CD4-positive, alpha-beta T cell treated with Interleukin-12 subunit alpha and Interleukin-12 subunit beta, for 1 hour (primary cell): ENCODE measurements around the gene LHX4.

Source experiments
- DNase-seq: peaks from one replicate; pipeline ENCODE4 v3.0.0-alpha.2; 2020

The LHX4 gene

DNA sequence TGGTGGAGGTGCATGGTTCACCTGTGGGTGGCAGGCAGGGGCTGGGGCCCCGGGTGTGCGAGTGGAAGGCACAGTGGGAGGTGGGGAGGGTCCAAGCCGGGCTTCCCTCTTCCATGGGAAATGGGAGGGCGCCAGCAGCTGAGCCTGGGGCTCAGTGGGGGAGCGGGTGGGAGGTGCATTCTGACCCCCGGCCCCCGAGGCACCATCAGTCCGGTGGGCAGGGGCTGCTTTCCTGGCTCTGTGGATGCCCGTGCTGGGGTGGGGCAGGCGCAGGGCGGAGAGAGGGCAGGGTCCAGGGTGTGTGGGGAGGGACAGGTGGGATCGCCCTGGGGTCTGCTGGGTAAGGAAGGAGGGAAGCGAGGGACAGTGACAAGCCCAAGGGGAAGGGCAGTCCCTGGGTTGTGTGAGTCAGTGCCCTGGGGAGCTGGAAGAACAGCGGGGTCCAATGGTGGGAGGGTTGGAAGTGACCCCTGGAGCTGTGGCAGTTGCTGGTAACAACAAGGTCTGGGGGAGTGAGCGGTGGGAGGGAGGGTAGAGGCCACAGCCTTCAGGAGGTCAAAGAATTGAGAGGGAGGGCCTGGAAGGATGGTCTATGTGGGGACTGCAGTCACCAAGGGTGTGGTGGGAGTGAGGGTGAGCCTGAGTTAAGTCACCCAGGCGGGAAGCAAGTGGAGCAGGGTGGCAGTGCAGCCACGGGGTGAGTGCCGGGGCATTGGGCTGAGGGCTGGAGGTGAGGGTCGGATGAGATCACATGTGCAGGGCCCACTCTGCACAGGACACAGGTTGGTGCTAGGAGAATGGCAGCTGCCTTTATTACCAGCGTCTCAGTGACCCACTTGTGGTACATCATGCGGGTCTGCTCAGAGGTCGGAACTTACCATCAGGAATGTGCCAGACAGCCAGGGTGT is 29.6 kb downstream of the LHX4 start:
- no peak for DNase-seq

- DNase-seq = no peak
These were observed 30.5 kb downstream of the LHX4 start for GRCh38 chr1:180260541-180260940.

- no peak for DNase-seq
These were observed 31.0 kb downstream of the LHX4 start for GRCh38 chr1:180261030-180261429.

DNA sequence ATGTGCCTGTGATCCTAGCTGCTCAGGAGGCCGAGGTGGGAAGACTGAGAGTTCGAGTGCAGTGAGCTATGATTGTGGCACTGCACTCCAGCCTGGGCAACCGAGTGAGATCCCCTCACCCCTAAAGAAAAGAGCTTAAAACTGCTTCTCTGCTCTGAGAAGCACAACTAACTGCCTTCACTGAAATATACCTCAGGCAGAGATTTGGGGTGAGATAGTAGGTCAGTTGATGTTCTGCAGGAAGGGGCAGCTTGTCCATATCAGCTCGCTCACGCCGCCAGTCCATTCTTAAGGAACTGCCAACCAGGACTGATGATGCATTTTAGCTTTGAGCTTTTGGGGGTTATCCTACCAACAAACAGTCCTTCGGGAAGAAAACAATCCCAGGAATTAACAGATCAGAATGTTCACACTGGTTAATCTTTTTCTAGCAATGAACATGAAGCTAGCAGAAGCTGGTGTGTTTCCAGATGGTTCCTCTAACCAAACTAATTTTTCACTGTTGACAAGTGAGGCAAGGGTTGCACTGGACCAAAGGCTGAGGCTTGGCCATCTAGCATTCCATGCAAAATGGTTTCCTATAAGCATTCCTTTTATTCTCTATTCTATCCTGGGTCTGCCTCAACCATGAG is 31.6 kb downstream of the LHX4 start:
- DNase-seq = no peak

DNA sequence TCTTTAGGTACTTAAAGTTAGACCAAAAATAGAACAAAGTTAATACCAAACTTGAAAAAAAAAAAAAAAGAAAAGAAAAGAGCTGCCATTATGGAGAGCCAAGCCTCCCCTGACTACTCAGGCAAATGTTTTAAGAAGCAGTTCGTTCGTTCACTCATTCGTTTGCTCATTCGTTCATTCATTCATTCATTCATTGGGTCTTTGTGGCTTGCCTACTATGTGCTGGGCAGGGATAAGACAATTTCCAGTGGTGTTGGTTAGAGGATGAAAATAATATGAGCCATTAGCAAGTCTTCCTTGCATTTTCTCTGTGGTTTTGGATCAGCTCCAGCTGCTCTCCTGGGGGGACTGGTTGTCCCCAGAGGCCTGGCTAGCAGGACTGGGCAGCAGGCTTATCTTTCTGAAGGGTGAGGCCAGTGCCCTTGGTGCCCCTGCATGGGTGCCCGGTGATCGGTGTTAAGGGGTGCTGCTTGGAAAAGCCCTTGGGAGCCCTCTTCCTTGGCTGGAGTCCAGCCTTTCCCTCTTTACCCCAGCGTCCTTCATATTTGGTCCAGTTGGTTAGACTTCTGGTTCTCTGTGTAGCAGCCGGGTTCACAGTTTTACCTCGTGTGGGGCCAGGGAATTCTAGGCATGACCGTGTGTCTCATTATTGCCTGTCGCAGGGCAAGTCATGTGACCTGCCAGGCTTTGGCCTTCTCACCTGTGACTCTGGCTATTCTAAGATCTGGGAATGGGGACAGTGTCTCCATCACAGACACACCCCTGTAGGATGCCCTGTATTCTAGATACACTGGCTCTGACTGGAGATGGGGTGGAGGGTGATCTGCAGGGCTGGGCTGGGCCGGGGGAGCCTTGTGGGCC is 32.8 kb downstream of the LHX4 start:
- DNase-seq = no peak

- DNase-seq = no peak
These were observed 34.5 kb downstream of the LHX4 start for GRCh38 chr1:180264595-180264994.

DNA sequence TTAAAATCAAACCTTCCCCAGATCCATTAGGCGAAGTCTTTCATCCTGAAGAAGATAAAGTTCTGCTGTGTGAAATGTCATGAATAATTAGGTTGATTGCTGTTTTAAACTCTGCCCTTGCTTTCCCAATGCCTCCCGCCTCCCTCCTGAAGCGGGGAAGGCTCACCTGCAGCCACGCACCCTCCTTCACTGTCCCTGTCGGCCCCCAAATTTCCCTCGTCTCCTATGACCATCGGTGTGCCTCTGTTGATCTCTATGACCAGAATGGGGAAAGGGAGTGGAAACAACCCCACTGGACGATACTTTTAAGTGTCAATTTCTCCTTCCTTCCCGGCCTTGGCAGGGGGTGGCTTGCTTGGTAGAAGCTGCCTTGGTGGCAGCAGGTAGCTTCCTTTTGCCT is 35.1 kb downstream of the LHX4 start:
- DNase-seq = no peak

- no peak for DNase-seq
These were observed 35.8 kb downstream of the LHX4 start for GRCh38 chr1:180265871-180266270.

GRCh38 chr1:180266275-180267210 is 36.5 kb downstream of the LHX4 start:
- no peak for DNase-seq

GRCh38 chr1:180267211-180267561 is 37.1 kb downstream of the LHX4 start:
- DNase-seq = no peak

- no peak for DNase-seq
These were observed 37.9 kb downstream of the LHX4 start for GRCh38 chr1:180267761-180268555.

GRCh38 chr1:180268556-180269075 is 38.6 kb downstream of the LHX4 start:
- no peak for DNase-seq

DNA sequence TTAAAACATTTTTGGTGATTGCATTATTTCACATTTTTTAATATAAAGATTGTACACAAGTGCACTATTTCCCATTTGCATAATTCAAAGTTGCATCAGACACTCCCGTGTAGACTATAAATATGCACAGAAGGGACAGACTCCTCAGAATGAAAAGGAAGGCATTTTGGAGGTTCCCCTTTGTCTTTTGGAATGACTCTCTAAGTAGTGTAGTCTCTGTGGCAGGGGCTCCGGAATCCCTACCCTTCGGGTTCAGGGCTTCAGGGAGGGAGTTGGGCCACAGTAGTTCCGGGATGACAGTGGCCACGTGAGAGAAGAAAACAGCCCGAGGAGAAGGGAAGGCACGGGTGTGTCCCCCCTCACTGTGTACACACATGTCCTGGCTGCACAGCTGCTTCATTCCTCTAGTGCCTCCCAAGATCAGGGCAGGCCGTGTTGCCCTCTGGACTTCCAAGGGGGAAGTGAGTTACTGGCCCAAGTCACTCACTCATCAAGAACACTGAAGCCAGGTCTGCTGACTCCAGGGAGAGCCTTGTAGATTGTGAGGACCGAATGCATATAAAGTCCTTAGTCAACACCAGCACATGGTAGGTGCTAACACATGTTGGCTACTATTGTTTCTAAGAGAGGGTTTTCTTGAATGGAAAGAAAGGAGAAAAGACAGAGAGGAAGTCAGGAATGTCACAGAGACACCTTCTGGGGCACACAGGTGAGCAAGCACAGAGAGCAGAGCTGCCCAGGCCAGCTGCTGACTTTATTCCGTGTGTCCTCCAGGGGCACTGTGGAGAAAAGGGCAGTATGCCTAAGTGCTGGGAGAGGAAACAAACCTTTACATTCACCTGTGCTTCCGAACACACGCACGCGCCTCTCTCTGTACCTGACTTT is 39.8 kb downstream of the LHX4 start:
- DNase-seq = no peak

GRCh38 chr1:180270530-180271271 is 40.6 kb downstream of the LHX4 start:
- DNase-seq = no peak

DNA sequence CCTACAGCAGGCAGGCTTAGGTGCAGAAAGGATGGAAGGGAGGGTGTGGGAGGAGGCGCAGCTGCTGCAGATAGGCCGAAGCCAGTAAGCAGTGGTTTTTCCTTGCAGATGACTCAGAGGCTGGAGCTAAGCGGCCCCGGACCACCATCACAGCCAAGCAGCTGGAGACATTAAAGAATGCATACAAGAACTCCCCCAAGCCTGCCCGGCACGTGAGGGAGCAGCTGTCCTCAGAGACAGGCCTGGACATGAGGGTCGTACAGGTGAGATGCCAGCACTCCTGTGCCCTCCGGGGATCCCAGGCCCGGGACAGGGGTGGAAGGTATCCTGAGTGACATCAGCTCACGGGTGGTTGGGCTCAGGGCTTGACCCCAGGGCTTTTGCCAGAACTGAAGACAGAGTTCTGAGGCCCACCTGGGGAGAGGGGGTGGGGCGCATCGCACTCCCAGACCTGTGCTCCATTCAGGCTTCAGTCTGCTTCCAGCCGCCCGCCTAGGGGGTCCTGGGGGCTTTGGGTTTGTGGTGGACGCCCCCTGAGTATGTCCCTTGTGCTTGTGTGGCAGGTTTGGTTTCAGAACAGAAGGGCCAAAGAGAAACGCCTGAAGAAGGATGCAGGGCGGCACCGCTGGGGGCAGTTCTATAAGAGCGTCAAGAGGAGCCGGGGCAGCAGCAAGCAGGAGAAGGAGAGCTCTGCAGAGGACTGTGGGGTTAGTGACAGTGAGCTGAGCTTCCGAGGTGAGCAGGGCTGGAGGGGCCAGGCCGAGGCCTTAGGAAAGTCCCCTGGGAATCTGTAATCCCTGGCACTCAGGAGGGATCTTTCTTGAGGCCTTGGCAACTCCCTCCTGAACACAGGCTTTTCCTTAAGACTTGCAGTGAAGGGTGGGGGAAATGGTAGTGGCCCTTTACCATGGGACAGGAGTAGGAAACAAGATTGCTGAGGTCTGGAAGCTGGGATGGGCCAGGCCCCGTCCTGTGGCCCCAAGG is 41.5 kb downstream of the LHX4 start:
- no peak for DNase-seq

DNA sequence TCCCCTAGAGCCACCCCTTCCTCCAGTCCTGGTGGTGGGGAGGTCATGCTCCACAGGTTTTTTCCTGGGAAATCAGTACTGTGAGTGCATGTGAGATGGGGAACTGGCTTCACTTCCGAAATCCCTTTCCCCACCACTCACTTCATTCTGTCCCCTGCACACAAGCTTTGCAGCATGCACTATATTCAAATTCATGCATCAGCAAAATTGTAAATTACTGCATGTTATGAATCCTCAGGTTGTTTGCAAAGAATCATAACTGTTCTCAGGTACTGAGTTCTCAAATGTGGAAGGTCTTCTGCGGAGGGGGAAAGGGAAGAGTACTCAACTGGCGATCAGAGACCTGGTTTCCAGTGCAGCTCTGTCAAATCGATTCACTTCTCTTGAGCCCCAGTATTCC is 42.3 kb downstream of the LHX4 start:
- DNase-seq = no peak

DNA sequence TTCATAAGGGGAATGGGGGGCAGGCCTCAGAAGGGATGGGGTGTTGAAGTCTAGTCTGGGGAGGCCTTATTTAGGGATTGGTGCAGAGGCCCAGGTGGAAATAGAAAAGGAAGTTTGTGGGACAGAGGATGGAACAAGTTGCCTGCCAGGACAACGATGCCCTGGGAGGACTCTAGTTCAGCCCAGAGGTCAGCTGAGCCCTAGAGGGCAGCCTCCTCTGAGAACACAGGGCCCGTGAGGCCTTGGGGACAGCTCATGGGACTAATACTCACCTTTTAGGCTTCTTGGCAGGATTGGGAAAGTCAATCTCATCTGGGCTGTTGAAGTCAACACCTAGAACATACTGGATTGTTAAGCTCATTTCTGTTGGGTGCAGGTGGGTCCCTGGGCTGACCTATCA is 43.0 kb downstream of the LHX4 start:
- DNase-seq = no peak

DNA sequence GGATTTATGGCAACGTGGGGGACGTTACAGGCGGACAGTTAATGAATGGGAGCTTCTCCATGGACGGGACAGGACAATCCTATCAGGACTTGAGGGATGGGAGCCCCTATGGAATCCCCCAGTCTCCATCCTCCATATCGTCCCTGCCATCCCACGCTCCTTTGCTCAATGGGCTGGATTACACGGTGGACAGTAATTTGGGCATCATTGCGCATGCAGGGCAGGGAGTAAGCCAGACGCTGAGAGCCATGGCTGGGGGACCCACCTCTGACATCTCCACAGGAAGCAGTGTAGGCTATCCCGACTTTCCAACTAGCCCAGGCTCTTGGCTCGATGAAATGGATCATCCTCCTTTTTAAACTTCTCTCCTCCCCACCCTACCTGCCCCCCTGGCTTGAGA is 44.2 kb downstream of the LHX4 start:
- DNase-seq = no peak
